OCI-LY7 (cell line): ENCODE data around the gene LRBA. TPM values are rescaled to one million over a fixed set of nuclear protein-coding genes. Genes with fewer than 3 reads are reported as not detected.

ENCODE experiments used
- BruUV-seq: library from RNA; stranded (reverse); fragments of 400-500 nt; replicated peaks from 2 replicates; lab custom pipeline; 2021; lab: Mats Ljungman, UMichigan
- CTCF ChIA-PET: fragments of 300-600 bp; sonication (Branson Sonifier 250); formaldehyde crosslinking; loops from one replicate; lab custom pipeline; 2022; ENCODE audit warnings: antibody characterized with exemption; ENCODE audit not compliant: unreplicated experiment; lab: Charles Lee
- POLR2A ChIA-PET: fragments of 300-600 bp; sonication (Branson Sonifier 250); formaldehyde crosslinking; loops from one replicate; lab custom pipeline; 2022; ENCODE audit warnings: antibody characterized with exemption; lab: Charles Lee
- DNase-seq: peaks from one replicate; pipeline ENCODE4 v3.0.0-alpha.2; 2015; ENCODE audit warnings: low spot score
- H2AFZ ChIP-seq: fragments of 200-600 bp; sonication (generic), shearing (Covaris generic); 2 replicates; pipeline ENCODE4 v1.6.1; 2014; ENCODE audit warnings: mild to moderate bottlenecking, antibody characterized with exemption, low read length, moderate library complexity
- H3K27ac ChIP-seq: fragments of 200-600 bp; sonication (generic); 2 replicates; pipeline ENCODE4 v1.5.1; 2014; ENCODE audit warnings: mixed run types, low read depth, mild to moderate bottlenecking, moderate library complexity, low read length, inconsistent platforms; ENCODE audit not compliant: poor library complexity, severe bottlenecking
- H3K36me3 ChIP-seq: fragments of 200-600 bp; sonication (generic); 2 replicates; pipeline ENCODE4 v1.6.1; 2014; ENCODE audit warnings: mild to moderate bottlenecking, antibody characterized with exemption, low read length, moderate library complexity, mixed read lengths; ENCODE audit not compliant: insufficient read depth
- H3K4me1 ChIP-seq: fragments of 200-600 bp; sonication (generic); 2 replicates; pipeline ENCODE4 v1.5.1; 2014; ENCODE audit warnings: mild to moderate bottlenecking, low read length; ENCODE audit not compliant: insufficient read depth, poor library complexity, severe bottlenecking
- H3K4me2 ChIP-seq: fragments of 200-600 bp; sonication (generic); 2 replicates; pipeline ENCODE4 v1.6.1; 2014; ENCODE audit warnings: mild to moderate bottlenecking, low read length
- H3K4me3 ChIP-seq: fragments of 200-600 bp; sonication (generic); 2 replicates; pipeline ENCODE4 v1.5.1; 2014; ENCODE audit warnings: mild to moderate bottlenecking, low read depth, low read length; ENCODE audit not compliant: poor library complexity, severe bottlenecking
- H3K79me2 ChIP-seq: fragments of 200-600 bp; sonication (generic); 2 replicates; pipeline ENCODE4 v1.6.1; 2016; ENCODE audit warnings: low read depth, mild to moderate bottlenecking, low read length, moderate library complexity, mixed read lengths; ENCODE audit not compliant: insufficient read depth
- H3K9me2 ChIP-seq: fragments of 200-600 bp; sonication (generic); 2 replicates; pipeline ENCODE4 v1.6.1; 2016; ENCODE audit warnings: mild to moderate bottlenecking, low read length, mixed read lengths; ENCODE audit not compliant: insufficient read depth
- H3K9me3 ChIP-seq: fragments of 200-600 bp; sonication (generic); 2 replicates; pipeline ENCODE4 v1.6.1; 2014; ENCODE audit warnings: mild to moderate bottlenecking, mixed run types, low read length, mixed read lengths
- H4K20me1 ChIP-seq: fragments of 200-600 bp; sonication (generic); 2 replicates; pipeline ENCODE4 v1.6.1; 2014; ENCODE audit warnings: mild to moderate bottlenecking, antibody characterized with exemption, low read length, moderate library complexity, mixed read lengths; ENCODE audit not compliant: insufficient read depth
- EZH2phosphoT487 ChIP-seq: fragments of 200-600 bp; sonication (generic); IDR thresholded peaks from 2 replicates; pipeline ENCODE4 v1.6.1; 2018; ENCODE audit warnings: low read depth, borderline replicate concordance, mild to moderate bottlenecking, mixed run types, antibody characterized with exemption, low read length, moderate library complexity, mixed read lengths
- intact Hi-C: fragments of 100-400 bp; cut with micrococcal nuclease; formaldehyde crosslinking; loops from one replicate; pipeline ENCODE4 v1.10.0; 2022; ENCODE audit not compliant: unreplicated experiment
- total RNA-seq, 2 experiments: library from RNA; depleted of rRNA in 1 of 2; stranded (reverse); fragments of >200 nt in 1 of 2; shearing (Covaris generic) in 1 of 2; gene quantifications; 2 replicates each; pipeline ENCODE4 v1.2.3, GENCODE V29; 2014 to 2022
- TF ChIP-seq, protein P1 (sequence below): fragments of 200-600 bp; sonication (generic); conservative IDR thresholded peaks from 2 replicates; pipeline ENCODE4 v1.5.1; 2014; ENCODE audit warnings: mild to moderate bottlenecking, antibody characterized with exemption, low read length, moderate library complexity, mixed read lengths

Gene LRBA
- total RNA-seq, 2 experiments from 2014 or later: 60.4 to 66.7 TPM

DNA sequence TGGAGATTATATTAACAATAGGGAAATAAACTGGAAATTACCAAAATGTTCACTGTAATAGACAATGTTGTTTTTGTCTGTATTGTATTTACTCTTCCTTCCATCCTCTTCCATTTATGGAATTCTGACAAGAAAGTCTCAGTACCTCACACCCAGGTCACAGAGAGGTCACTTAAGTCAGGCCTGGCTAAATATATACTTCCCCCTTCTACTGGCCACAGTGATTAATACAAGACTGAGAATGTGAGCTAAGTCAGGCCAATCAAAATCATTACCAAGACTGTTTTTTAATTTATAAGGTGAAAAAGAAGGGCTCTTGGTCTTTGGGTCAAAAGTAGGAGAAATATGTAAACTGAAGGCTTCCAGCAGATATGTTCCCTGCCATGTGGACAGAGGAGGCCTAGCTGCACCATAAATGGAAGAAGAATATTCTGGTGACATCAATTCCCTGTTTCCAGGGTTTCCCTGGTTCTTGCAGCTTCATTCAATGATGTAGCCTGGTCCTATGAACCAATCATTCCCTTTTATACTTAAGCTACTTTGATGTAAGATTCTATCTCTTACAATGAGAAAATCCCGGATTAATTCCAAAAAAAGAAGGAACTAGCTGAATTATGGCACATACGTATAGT lies 64.3 kb downstream of the LRBA start:
- no peak for DNase-seq
- no peak for TF ChIP-seq EZH2phosphoT487
- TF ChIP-seq, protein P1, sequence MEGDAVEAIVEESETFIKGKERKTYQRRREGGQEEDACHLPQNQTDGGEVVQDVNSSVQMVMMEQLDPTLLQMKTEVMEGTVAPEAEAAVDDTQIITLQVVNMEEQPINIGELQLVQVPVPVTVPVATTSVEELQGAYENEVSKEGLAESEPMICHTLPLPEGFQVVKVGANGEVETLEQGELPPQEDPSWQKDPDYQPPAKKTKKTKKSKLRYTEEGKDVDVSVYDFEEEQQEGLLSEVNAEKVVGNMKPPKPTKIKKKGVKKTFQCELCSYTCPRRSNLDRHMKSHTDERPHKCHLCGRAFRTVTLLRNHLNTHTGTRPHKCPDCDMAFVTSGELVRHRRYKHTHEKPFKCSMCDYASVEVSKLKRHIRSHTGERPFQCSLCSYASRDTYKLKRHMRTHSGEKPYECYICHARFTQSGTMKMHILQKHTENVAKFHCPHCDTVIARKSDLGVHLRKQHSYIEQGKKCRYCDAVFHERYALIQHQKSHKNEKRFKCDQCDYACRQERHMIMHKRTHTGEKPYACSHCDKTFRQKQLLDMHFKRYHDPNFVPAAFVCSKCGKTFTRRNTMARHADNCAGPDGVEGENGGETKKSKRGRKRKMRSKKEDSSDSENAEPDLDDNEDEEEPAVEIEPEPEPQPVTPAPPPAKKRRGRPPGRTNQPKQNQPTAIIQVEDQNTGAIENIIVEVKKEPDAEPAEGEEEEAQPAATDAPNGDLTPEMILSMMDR: no peak
- Histone ChIP-seq H3K4me3 (no peak overlapping the region), H3K4me1 (no peaks in the 10 kb centered on the region), H4K20me1 (no peaks in the 10 kb centered on the region), H3K4me2 (no peak overlapping the region), H2AFZ (no peak overlapping the region), H3K27ac (no peak overlapping the region), H3K9me2 (no peaks in the 10 kb centered on the region), H3K36me3 (peaks cover 5% of the 10 kb centered on the region), H3K79me2 (peaks cover 42% of the 10 kb centered on the region; the same call in 1 of the 2 replicates), H3K9me3 (peaks cover 6% of the 10 kb centered on the region; the same call in 1 of the 2 replicates)
- ChIA-PET CTCF (no interaction called here), POLR2A (interaction anchor here (0.6 to 0.7 kb wide), 2 partner anchors 174 to 271 kb away, joined by 3 read pairs; no protein-coding TSS in a partner anchor)
- intact Hi-C loops: no loop called here
- no TSS peak for BruUV-seq

DNA sequence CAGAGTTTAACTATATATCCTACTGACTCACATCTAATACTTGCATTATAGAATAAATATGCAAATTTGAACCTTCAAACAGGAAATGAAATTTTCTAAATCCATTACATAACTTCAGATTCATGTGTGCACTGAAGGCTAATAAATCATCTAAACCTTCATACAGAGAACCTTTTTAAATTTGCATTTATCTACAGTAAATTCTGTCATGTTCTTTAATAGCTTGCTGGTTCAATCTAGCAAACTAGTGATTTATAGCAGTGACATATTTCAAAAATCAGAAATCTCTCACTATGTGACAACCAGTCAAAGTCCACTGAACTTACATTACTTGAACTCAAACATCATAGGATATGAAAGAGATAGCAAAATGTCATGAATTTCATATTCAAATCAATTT lies 65.1 kb downstream of the LRBA start:
- BruUV-seq: no TSS peak
- DNase-seq: no peak
- Histone ChIP-seq H3K4me3 (no peak overlapping the region), H3K9me2 (no peaks in the 10 kb centered on the region), H3K27ac (no peak overlapping the region), H4K20me1 (no peaks in the 10 kb centered on the region), H2AFZ (no peak overlapping the region), H3K4me2 (no peak overlapping the region), H3K79me2 (peaks cover 49% of the 10 kb centered on the region; the same call in 1 of the 2 replicates), H3K9me3 (peaks cover 6% of the 10 kb centered on the region; the same call in 1 of the 2 replicates), H3K4me1 (no peaks in the 10 kb centered on the region), H3K36me3 (peaks cover 5% of the 10 kb centered on the region)
- intact Hi-C loops: no loop called here
- no peak for TF ChIP-seq EZH2phosphoT487
- TF ChIP-seq, protein P1: no peak
- POLR2A ChIA-PET: no interaction called here
- CTCF ChIA-PET: no interaction called here

DNA sequence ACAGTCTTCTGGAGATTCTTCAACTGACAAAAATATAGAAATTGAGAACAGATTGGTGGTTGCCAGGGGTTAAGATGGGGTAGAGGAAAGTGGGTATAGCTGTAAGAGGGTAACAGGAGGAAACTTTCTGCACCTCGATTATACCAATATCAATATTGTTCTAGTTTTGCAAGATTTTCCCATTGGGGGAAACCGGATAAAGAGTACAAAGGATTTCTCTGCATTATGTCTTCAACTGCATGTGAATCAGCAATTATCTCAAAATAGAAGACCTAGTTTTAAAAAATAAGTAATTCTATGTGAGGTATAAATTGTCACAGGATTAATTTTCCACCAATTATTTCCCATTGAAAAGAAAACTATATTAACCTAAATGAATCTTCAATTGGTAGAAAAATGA lies 65.7 kb downstream of the LRBA start:
- no TSS peak for BruUV-seq
- TF ChIP-seq, protein P1: no peak
- no peak for TF ChIP-seq EZH2phosphoT487
- H3K4me1 ChIP-seq: no peaks in the 10 kb centered on the region
- H3K9me3 ChIP-seq: peaks cover 6% of the 10 kb centered on the region; the same call in 1 of the 2 replicates
- CTCF ChIA-PET: no interaction called here
- intact Hi-C loops: no loop called here
- no peak overlapping the region for H3K4me3 ChIP-seq
- no peak overlapping the region for H2AFZ ChIP-seq
- H3K9me2 ChIP-seq: no peaks in the 10 kb centered on the region
- peaks cover 5% of the 10 kb centered on the region; the same call in 1 of the 2 replicates for H3K36me3 ChIP-seq
- no peak overlapping the region for H3K27ac ChIP-seq
- H3K79me2 ChIP-seq: peaks cover 54% of the 10 kb centered on the region; the same call in 1 of the 2 replicates
- no peak for DNase-seq
- POLR2A ChIA-PET: no interaction called here
- H4K20me1 ChIP-seq: no peaks in the 10 kb centered on the region
- no peak overlapping the region for H3K4me2 ChIP-seq
